Smooth muscle cell (in vitro differentiated cells): ENCODE data around the gene BLNK. TPM values are rescaled to one million over a fixed set of nuclear protein-coding genes. Genes with fewer than 3 reads are reported as not detected.
A peak's percentile ranks its signal among the peaks of the same experiment; 100 is the strongest.

Experiments
- DNase-seq: peaks from one replicate; lab custom pipeline; 2025; ENCODE audit not compliant: unreplicated experiment; lab: John Stamatoyannopoulos, UW
- H2AFZ ChIP-seq: fragments of 200-600 bp; sonication (generic); 2 replicates; pipeline ENCODE4 v1.6.0; 2016; ENCODE audit warnings: antibody characterized with exemption, low read depth, mild to moderate bottlenecking
- H3F3A ChIP-seq: fragments of 200-600 bp; sonication (generic); 2 replicates; pipeline ENCODE4 v1.6.0; 2017; ENCODE audit warnings: antibody characterized with exemption, low read depth
- H3K27ac ChIP-seq: fragments of 200-600 bp; sonication (generic); 2 replicates; pipeline ENCODE4 v1.5.1; 2016; ENCODE audit warnings: low read depth, mild to moderate bottlenecking
- H3K27me3 ChIP-seq: fragments of 200-600 bp; sonication (generic); 2 replicates; pipeline ENCODE4 v1.6.1; 2016; ENCODE audit warnings: low read depth, mild to moderate bottlenecking
- H3K36me3 ChIP-seq: fragments of 200-600 bp; sonication (generic); 2 replicates; pipeline ENCODE4 v1.5.1; 2016; ENCODE audit warnings: low read depth
- H3K4me1 ChIP-seq: fragments of 200-600 bp; sonication (generic); 2 replicates; pipeline ENCODE4 v1.5.1; 2016; ENCODE audit warnings: low read depth
- H3K4me2 ChIP-seq: fragments of 200-600 bp; sonication (generic); 2 replicates; pipeline ENCODE4 v1.6.0; 2016; ENCODE audit warnings: mild to moderate bottlenecking
- H3K4me3 ChIP-seq: fragments of 200-600 bp; sonication (generic); 2 replicates; pipeline ENCODE4 v1.5.1; 2016; ENCODE audit warnings: mild to moderate bottlenecking
- H3K79me2 ChIP-seq: fragments of 200-600 bp; sonication (generic); 2 replicates; pipeline ENCODE4 v1.6.0; 2016; ENCODE audit warnings: low read depth, mild to moderate bottlenecking
- H3K9ac ChIP-seq: fragments of 200-600 bp; sonication (generic); 2 replicates; pipeline ENCODE4 v1.6.0; 2016; ENCODE audit warnings: low read depth
- H3K9me3 ChIP-seq: fragments of 200-600 bp; sonication (generic); replicated peaks from 2 replicates; pipeline ENCODE4 v1.5.1; 2016; ENCODE audit warnings: low read depth
- H4K20me1 ChIP-seq: fragments of 200-600 bp; sonication (generic); 2 replicates; pipeline ENCODE4 v1.6.0; 2016; ENCODE audit warnings: low read depth
- WGBS: methylation state at CpG from one replicate; pipeline ENCODE4 v1.1.7; 2016; ENCODE audit warnings: low lambda C conversion rate; 5-methylcytosine and 5-hydroxymethylcytosine counted together
- polyA plus RNA-seq: library from polyadenylated mRNA; unstranded; fragments of >200 nt; fragmentation: Nextera tagmentation; extraction: Ambion mirVana; gene quantifications from 2 replicates; pipeline ENCODE4 v1.2.1, GENCODE V29; 2016
- total RNA-seq: library from RNA; depleted of rRNA; stranded (reverse); fragments of >200 nt; gene quantifications from 2 replicates; pipeline ENCODE4 v1.2.3, GENCODE V29; 2014
- TF ChIP-seq, protein P1 (sequence below): fragments of 200-600 bp; sonication (generic); IDR thresholded peaks from 2 replicates; pipeline ENCODE4 v1.5.1; 2017; ENCODE audit warnings: borderline replicate concordance, mild to moderate bottlenecking, antibody characterized with exemption; ENCODE audit not compliant: insufficient read depth, poor library complexity, severe bottlenecking

Gene BLNK
- total and polyA plus RNA-seq, 2 experiments from 2014 or later: 1.3 to 6.1 TPM

DNA sequence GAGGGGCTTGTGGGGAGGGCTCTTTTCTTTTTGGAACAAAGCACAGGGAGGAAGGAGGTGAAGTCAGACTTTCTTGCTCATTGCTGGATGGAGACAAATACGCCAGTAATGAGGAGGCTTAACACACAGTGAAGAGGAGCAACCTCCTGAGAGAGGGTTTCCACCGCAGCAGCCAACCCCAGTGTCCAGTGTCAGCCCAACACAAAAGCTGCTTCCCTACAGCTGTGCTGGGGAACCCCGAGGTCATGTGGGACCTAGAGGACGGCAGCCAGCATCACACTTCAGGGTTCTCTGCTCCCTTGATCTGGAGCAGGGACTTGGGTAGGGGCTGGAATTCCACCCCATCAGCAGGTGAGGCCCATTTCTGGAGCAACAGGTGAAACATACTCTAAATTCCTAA is 7.7 kb downstream of the BLNK start:
- H2AFZ ChIP-seq: no peak overlapping the region
- H3K9ac ChIP-seq: no peak overlapping the region
- no peaks in the 10 kb centered on the region for H3K9me3 ChIP-seq
- no peak for DNase-seq
- no peaks in the 10 kb centered on the region for H3K79me2 ChIP-seq
- H3K4me2 ChIP-seq: no peak overlapping the region
- no peaks in the 10 kb centered on the region for H4K20me1 ChIP-seq
- H3K27ac ChIP-seq: no peak overlapping the region
- H3F3A ChIP-seq: no peaks in the 10 kb centered on the region
- no peaks in the 10 kb centered on the region for H3K36me3 ChIP-seq
- WGBS: 91% methylated on average over 4 of the region's 4 CpGs
- no peaks in the 10 kb centered on the region for H3K27me3 ChIP-seq
- H3K4me1 ChIP-seq: no peaks in the 10 kb centered on the region
- TF ChIP-seq, protein P1, sequence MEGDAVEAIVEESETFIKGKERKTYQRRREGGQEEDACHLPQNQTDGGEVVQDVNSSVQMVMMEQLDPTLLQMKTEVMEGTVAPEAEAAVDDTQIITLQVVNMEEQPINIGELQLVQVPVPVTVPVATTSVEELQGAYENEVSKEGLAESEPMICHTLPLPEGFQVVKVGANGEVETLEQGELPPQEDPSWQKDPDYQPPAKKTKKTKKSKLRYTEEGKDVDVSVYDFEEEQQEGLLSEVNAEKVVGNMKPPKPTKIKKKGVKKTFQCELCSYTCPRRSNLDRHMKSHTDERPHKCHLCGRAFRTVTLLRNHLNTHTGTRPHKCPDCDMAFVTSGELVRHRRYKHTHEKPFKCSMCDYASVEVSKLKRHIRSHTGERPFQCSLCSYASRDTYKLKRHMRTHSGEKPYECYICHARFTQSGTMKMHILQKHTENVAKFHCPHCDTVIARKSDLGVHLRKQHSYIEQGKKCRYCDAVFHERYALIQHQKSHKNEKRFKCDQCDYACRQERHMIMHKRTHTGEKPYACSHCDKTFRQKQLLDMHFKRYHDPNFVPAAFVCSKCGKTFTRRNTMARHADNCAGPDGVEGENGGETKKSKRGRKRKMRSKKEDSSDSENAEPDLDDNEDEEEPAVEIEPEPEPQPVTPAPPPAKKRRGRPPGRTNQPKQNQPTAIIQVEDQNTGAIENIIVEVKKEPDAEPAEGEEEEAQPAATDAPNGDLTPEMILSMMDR: no peak
- no peak overlapping the region for H3K4me3 ChIP-seq

DNA sequence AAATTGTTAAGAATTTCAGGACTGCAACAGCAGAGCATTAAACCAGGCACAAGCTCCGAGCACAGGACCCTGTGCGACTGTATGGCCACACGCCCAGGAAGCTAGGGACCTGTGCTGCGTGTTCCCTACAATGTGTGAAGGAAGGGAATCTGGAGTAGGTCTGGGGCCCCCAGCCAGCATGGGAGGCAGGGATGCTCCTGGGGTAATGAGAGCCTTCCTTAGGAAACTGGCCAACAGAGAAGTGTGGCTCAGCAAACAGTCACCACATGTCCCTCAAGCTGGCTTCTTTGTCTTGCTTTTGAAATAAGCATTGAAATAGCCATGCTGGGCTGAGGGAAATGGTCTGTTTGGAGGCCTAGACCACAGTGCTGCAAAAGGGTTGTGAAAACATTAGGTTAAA is 8.2 kb downstream of the BLNK start:
- no peaks in the 10 kb centered on the region for H3F3A ChIP-seq
- no peaks in the 10 kb centered on the region for H3K79me2 ChIP-seq
- H3K9me3 ChIP-seq: no peaks in the 10 kb centered on the region
- H3K27ac ChIP-seq: peak overlapping the region; percentile 16
- no peak overlapping the region for H3K4me2 ChIP-seq
- no peak overlapping the region for H3K4me3 ChIP-seq
- no peak for DNase-seq
- H3K36me3 ChIP-seq: no peaks in the 10 kb centered on the region
- no peak overlapping the region for H3K9ac ChIP-seq
- TF ChIP-seq, protein P1: no peak
- H3K4me1 ChIP-seq: no peaks in the 10 kb centered on the region
- H2AFZ ChIP-seq: no peak overlapping the region
- WGBS: 93% methylated on average over 4 of the region's 4 CpGs
- H4K20me1 ChIP-seq: no peaks in the 10 kb centered on the region
- H3K27me3 ChIP-seq: no peaks in the 10 kb centered on the region

- Histone ChIP-seq H3K4me3 (no peak overlapping the region), H3K27me3 (no peaks in the 10 kb centered on the region), H3K27ac (no peak overlapping the region), H2AFZ (no peak overlapping the region), H3K9ac (no peak overlapping the region), H3K79me2 (no peaks in the 10 kb centered on the region), H4K20me1 (no peaks in the 10 kb centered on the region), H3K9me3 (no peaks in the 10 kb centered on the region), H3K4me2 (no peak overlapping the region), H3K36me3 (no peaks in the 10 kb centered on the region), H3F3A (no peaks in the 10 kb centered on the region), H3K4me1 (no peaks in the 10 kb centered on the region)
- 70% methylated on average over 3 of the region's 3 CpGs for WGBS
- no peak for DNase-seq
- TF ChIP-seq, protein P1: no peak
Measured at GRCh38 chr10:96261930-96262329, 9.4 kb downstream of the BLNK start.

GRCh38 chr10:96261132-96261531 is 10.2 kb downstream of the BLNK start:
- H3F3A ChIP-seq: no peaks in the 10 kb centered on the region
- H3K9me3 ChIP-seq: no peaks in the 10 kb centered on the region
- no peak overlapping the region for H2AFZ ChIP-seq
- no peak overlapping the region for H3K9ac ChIP-seq
- DNase-seq: no peak
- H4K20me1 ChIP-seq: no peaks in the 10 kb centered on the region
- no peak overlapping the region for H3K4me2 ChIP-seq
- no peaks in the 10 kb centered on the region for H3K36me3 ChIP-seq
- H3K4me1 ChIP-seq: no peaks in the 10 kb centered on the region
- no peak overlapping the region for H3K27ac ChIP-seq
- 87% methylated on average over 2 of the region's 2 CpGs for WGBS
- TF ChIP-seq, protein P1: no peak
- H3K27me3 ChIP-seq: no peaks in the 10 kb centered on the region
- no peaks in the 10 kb centered on the region for H3K79me2 ChIP-seq
- no peak overlapping the region for H3K4me3 ChIP-seq
